ENCODE results near the gene PPARD. TPM values are rescaled to one million over a fixed set of nuclear protein-coding genes. Genes with fewer than 3 reads are reported as not detected.

PPARD gene
- total RNA-seq, 2 donors from 2014 or later: 6.0 to 11.2 TPM

GRCh38 chr6:35471836-35472345 is 129.5 kb downstream of the PPARD start:
- peaks cover 36% of the 10 kb centered on the region for H3K4me1 ChIP-seq
- H3K4me3 ChIP-seq: no peak overlapping the region
- intact Hi-C loops (cut with DNase I): no loop called here
- DNase-seq (no peak), ATAC-seq (no peak)
- no peaks in the 10 kb centered on the region for H3K9me3 ChIP-seq
- TF ChIP-seq CTCF (IDR thresholded peaks at IDR 0.05): no peak
- no peak for TF ChIP-seq POLR2A (IDR thresholded peaks at IDR 0.05)
- H3K36me3 ChIP-seq (replicated peaks in 1 of 2; ENCODE audit: insufficient read depth in 1 of 2, low read depth in 2 of 2): peaks cover 0 to 4% of the 10 kb centered on the region in 2 donors
- H3K27ac ChIP-seq: no peak overlapping the region
- H3K27me3 ChIP-seq: no peaks in the 10 kb centered on the region
- WGBS, 2 donors: 64 to 68% methylated on average over 6 to 8 of the region's 8 CpGs

GRCh38 chr6:35473075-35473849 is 130.9 kb downstream of the PPARD start:
- Histone ChIP-seq H3K36me3 (replicated peaks in 1 of 2; ENCODE audit: insufficient read depth in 1 of 2, low read depth in 2 of 2) (peaks cover 0 to 4% of the 10 kb centered on the region in 2 donors), H3K4me1 (peaks cover 29% of the 10 kb centered on the region), H3K27ac (peak overlapping the region in 1 of 4 donors; percentile 15), H3K9me3 (no peaks in the 10 kb centered on the region), H3K27me3 (no peaks in the 10 kb centered on the region), H3K4me3 (no peak overlapping the region)
- intact Hi-C loops (cut with DNase I): no loop called here
- ATAC-seq (no peak), DNase-seq (no peak)
- WGBS, 2 donors: 79 to 81% methylated on average over 5 to 9 of the region's 9 CpGs
- TF ChIP-seq CTCF (IDR thresholded peaks at IDR 0.05) (no peak), POLR2A (IDR thresholded peaks at IDR 0.05) (no peak)

GRCh38 chr6:35473850-35474130 is 131.4 kb downstream of the PPARD start:
- Histone ChIP-seq H3K27me3 (no peaks in the 10 kb centered on the region), H3K4me3 (no peak overlapping the region), H3K36me3 (replicated peaks in 1 of 2; ENCODE audit: insufficient read depth in 1 of 2, low read depth in 2 of 2) (peaks cover 0 to 4% of the 10 kb centered on the region in 2 donors), H3K4me1 (peaks cover 29% of the 10 kb centered on the region), H3K27ac (no peak overlapping the region), H3K9me3 (no peaks in the 10 kb centered on the region)
- no peak for DNase-seq
- no peak for TF ChIP-seq CTCF (IDR thresholded peaks at IDR 0.05)
- TF ChIP-seq POLR2A (IDR thresholded peaks at IDR 0.05): no peak
- no peak for ATAC-seq
- intact Hi-C loops (cut with DNase I): no loop called here

- ATAC-seq (no peak), DNase-seq (no peak)
- TF ChIP-seq CTCF (IDR thresholded peaks at IDR 0.05): no peak
- TF ChIP-seq POLR2A (IDR thresholded peaks at IDR 0.05): no peak
- 84 to 92% methylated on average over 10 to 14 of the region's 14 CpGs for WGBS, 2 donors
- H3K9me3 ChIP-seq: no peaks in the 10 kb centered on the region
- H3K4me3 ChIP-seq: no peak overlapping the region
- H3K36me3 ChIP-seq (replicated peaks in 1 of 2; ENCODE audit: insufficient read depth in 1 of 2, low read depth in 2 of 2): peaks cover 0 to 4% of the 10 kb centered on the region in 2 donors
- intact Hi-C loops (cut with DNase I): no loop called here
- H3K27me3 ChIP-seq: no peaks in the 10 kb centered on the region
- peaks cover 25% of the 10 kb centered on the region for H3K4me1 ChIP-seq
- no peak overlapping the region for H3K27ac ChIP-seq
Observed at GRCh38 chr6:35474131-35474941, 132.0 kb downstream of the PPARD start.
